ENCODE data around the gene MPHOSPH9. TPM values are rescaled to one million over a fixed set of nuclear protein-coding genes. Genes with fewer than 3 reads are reported as not detected.
A peak's percentile ranks its signal among the peaks of the same experiment; 100 is the strongest.

The MPHOSPH9 gene
- total and polyA plus RNA-seq, 2 of the 13 experiments (the other 11 are each of a cell fraction or from before 2014, with no cell fraction given) = 20.3 to 63.4 TPM

DNA sequence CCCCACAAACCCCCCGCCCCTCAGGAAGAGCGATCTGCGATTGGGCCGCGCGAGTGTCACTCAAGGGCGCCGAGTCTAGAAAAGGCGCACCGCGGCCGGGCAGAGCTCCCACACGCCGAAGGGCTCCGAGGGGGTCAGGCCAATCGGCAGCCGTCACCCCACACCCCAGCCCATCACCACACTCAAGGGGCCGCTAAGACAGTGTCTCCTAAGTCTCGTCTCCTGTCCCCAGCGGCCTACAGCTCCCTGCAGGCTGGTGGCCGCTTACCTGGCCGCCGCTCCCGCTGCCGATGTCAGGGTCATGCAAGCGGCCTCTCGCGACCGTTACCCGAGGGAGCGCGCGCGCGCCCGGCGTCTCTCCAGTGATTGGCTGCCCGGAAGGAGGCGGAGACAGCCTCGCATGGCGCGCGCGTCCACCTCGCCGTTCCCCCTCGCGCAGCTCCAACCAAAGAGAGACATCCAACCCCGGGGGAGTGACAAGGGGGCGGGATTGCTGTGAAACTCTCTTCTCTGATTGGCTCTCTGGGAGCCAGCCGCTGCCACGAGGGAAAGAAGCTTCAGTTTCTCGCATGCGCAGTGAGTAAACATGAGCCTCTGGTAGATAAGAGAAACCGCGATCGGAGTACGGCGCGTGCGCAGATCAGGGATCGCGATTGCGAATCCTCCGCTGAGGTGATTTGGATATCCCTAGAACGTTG is at the start of gene MPHOSPH9, which contains the start of gene MTRFR (continued):
- TF ChIP-seq ZNF383 (CRISPR knock-in tag; IDR thresholded peaks at IDR 0.05; ENCODE audit: borderline replicate concordance) (no peak), NKX3-1 (CRISPR knock-in tag; IDR thresholded peaks at IDR 0.05) (peak; percentile 74; the same call in 1 of the 2 replicates), PAXIP1 (CRISPR knock-in tag; conservative IDR thresholded peaks at IDR 0.05) (peak; percentile 67), ZNF556 (CRISPR knock-in tag; IDR thresholded peaks at IDR 0.05; ENCODE audit: borderline replicate concordance) (no peak; the same call in 1 of the 2 replicates), GLI4 (CRISPR knock-in tag; IDR thresholded peaks at IDR 0.05; ENCODE audit: borderline replicate concordance) (no peak; the same call in 1 of the 2 replicates), NFE2 (CRISPR knock-in tag; IDR thresholded peaks at IDR 0.05) (no peak), ARNT2 (CRISPR knock-in tag; IDR thresholded peaks at IDR 0.05; ENCODE audit: low read depth) (peak; percentile 90), NCOA2 (CRISPR knock-in tag; IDR thresholded peaks at IDR 0.05) (peak; percentile 62), ZZZ3 (CRISPR knock-in tag; IDR thresholded peaks at IDR 0.05; ENCODE audit: borderline replicate concordance) (no peak), DPF2 (CRISPR knock-in tag; IDR thresholded peaks at IDR 0.05; ENCODE audit: borderline replicate concordance, low read depth) (no peak), HNRNPH1 (optimal IDR thresholded peaks at IDR 0.05; ENCODE audit: low read depth, low read length) (no peak), RNF2 (conservative IDR thresholded peaks at IDR 0.05; ENCODE audit: low read depth) (peak; percentile 58; the same call in 1 of the 2 replicates), ARHGAP35 (CRISPR knock-in tag; IDR thresholded peaks at IDR 0.05; ENCODE audit: borderline replicate concordance) (peak; percentile 76), TBX3 (IDR thresholded peaks at IDR 0.05; ENCODE audit: borderline replicate concordance) (no peak)
- TF ChIP-seq, protein P1, sequence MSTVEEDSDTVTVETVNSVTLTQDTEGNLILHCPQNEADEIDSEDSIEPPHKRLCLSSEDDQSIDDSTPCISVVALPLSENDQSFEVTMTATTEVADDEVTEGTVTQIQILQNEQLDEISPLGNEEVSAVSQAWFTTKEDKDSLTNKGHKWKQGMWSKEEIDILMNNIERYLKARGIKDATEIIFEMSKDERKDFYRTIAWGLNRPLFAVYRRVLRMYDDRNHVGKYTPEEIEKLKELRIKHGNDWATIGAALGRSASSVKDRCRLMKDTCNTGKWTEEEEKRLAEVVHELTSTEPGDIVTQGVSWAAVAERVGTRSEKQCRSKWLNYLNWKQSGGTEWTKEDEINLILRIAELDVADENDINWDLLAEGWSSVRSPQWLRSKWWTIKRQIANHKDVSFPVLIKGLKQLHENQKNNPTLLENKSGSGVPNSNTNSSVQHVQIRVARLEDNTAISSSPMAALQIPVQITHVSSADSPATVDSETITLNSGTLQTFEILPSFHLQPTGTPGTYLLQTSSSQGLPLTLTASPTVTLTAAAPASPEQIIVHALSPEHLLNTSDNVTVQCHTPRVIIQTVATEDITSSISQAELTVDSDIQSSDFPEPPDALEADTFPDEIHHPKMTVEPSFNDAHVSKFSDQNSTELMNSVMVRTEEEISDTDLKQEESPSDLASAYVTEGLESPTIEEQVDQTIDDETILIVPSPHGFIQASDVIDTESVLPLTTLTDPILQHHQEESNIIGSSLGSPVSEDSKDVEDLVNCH (CRISPR knock-in tag; IDR thresholded peaks at IDR 0.05) = 0 out of 2 replicates have a peak, but pooled peaks have one; percentile 1
- TF ChIP-seq, protein P2, sequence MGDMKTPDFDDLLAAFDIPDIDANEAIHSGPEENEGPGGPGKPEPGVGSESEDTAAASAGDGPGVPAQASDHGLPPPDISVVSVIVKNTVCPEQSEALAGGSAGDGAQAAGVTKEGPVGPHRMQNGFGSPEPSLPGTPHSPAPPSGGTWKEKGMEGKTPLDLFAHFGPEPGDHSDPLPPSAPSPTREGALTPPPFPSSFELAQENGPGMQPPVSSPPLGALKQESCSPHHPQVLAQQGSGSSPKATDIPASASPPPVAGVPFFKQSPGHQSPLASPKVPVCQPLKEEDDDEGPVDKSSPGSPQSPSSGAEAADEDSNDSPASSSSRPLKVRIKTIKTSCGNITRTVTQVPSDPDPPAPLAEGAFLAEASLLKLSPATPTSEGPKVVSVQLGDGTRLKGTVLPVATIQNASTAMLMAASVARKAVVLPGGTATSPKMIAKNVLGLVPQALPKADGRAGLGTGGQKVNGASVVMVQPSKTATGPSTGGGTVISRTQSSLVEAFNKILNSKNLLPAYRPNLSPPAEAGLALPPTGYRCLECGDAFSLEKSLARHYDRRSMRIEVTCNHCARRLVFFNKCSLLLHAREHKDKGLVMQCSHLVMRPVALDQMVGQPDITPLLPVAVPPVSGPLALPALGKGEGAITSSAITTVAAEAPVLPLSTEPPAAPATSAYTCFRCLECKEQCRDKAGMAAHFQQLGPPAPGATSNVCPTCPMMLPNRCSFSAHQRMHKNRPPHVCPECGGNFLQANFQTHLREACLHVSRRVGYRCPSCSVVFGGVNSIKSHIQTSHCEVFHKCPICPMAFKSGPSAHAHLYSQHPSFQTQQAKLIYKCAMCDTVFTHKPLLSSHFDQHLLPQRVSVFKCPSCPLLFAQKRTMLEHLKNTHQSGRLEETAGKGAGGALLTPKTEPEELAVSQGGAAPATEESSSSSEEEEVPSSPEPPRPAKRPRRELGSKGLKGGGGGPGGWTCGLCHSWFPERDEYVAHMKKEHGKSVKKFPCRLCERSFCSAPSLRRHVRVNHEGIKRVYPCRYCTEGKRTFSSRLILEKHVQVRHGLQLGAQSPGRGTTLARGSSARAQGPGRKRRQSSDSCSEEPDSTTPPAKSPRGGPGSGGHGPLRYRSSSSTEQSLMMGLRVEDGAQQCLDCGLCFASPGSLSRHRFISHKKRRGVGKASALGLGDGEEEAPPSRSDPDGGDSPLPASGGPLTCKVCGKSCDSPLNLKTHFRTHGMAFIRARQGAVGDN (CRISPR knock-in tag; IDR thresholded peaks at IDR 0.05) = peak; percentile 92
- TF ChIP-seq, protein P3, sequence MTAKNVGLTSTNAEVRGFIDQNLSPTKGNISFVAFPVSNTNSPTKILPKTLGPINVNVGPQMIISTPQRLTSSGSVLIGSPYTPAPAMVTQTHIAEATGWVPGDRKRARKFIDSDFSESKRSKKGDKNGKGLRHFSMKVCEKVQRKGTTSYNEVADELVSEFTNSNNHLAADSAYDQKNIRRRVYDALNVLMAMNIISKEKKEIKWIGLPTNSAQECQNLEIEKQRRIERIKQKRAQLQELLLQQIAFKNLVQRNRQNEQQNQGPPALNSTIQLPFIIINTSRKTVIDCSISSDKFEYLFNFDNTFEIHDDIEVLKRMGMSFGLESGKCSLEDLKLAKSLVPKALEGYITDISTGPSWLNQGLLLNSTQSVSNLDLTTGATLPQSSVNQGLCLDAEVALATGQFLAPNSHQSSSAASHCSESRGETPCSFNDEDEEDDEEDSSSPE (CRISPR knock-in tag; IDR thresholded peaks at IDR 0.05) = peak; percentile 95
